Measurements from ENCODE around the gene SMURF2.
"Not testable (repeated sequence)": the region's sequence is repeated elsewhere in the genome, so short reads cannot be mapped to it uniquely, and the experiment has no call there.

SMURF2 gene

DNA sequence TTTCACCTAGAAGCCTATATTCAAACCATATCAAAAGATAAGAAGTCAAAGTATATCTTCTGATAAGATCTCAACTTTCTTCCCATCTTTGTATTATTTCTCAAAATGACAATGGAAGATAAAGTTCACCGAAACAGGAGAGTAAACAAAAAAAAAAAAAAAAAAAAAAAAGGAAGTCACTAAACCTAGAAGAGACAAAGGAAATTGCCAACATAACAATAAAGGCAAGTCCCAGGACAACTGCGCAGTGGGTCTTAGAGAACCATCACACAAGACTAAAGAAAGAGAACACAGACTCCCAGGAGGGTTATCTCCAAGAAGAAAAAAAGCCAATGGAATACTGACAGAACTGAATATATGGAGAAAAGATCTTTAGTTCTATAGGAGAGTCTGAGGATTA lies 65.7 kb downstream of the SMURF2 start:
- no peak for DNase-seq (ENCODE audit: low read depth)

DNA sequence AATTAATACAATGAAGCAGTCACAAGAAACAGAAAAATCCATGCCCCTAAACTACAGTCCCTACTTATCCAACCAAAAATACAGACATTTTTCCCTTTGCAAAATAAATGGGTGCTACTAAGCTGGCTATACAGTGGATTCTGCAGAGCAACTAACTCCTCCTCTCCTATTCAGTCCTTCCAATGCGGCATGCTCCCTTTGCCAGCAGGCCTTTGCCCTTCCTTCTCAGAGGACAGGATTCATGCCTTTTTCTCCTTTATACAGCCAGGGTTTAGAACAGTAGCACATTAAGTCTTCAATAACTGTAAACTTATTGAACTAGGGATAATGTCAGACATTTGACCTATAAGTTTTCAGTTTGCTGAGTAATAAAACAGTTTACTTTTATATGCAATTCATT lies 70.2 kb downstream of the SMURF2 start:
- DNase-seq (ENCODE audit: low read depth): no peak

GRCh38 chr17:64585146-64585545 lies 77.0 kb downstream of the SMURF2 start:
- no peak for DNase-seq (ENCODE audit: low read depth)

DNA sequence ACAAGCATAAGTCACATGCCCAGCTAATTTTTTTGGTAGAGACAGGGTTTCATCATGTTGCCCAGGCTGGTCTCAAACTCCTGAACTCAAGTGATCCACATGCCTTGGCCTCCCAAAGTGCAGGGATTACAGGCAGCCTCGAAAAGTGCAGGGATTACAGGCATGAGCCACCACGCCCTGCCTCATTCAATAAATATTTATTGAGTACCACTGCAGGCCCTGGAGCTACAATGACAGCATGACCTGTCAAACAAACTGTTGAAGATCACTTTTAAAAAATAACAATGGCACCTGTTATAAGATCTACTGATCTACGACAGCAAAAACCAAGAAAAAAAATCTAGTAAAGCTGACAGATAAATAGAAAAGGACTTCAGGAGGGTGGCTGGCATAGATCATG lies 79.1 kb downstream of the SMURF2 start:
- DNase-seq (ENCODE audit: low read depth): no peak

- DNase-seq (ENCODE audit: low read depth): no peak
Observed at GRCh38 chr17:64580384-64581315, 81.5 kb downstream of the SMURF2 start.

DNA sequence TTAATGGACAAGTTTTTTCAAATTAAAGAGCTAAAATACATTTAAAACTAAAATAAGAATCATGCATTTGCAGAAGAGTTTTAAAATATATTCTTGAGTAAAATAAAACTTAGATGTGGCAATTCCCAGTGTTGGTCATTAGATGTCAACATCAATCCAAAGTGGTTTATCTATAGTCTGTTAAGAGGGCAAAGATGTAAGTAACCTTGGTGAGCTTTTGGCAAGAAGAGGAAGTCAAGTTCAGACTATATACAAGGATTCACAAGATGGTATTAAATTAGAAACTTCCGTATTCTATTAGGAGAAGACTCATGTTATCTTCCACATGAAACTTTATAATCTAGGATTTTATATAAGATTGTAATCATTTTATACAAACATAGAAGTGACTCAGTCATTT lies 82.2 kb downstream of the SMURF2 start:
- DNase-seq (ENCODE audit: low read depth): no peak

DNA sequence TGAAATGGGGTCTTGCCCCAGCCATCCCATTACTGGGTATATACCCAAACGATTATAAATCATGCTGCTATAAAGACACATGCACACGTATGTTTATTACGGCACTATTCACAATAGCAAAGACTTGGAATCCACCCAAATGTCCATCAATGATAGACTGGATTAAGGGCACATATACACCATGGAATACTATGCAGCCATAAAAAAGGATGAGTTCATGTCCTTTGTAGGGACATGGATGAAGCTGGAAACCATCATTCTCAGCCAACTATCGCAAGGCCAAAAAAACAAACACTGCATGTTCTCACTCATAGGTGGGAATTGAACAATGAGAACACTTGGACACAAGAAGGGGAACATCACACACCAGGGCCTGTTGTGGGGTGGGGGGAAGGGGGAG lies 85.1 kb downstream of the SMURF2 start:
- not testable (repeated sequence) for DNase-seq (ENCODE audit: low read depth)

GRCh38 chr17:64575431-64575830 lies 86.7 kb downstream of the SMURF2 start:
- DNase-seq (ENCODE audit: low read depth): no peak

GRCh38 chr17:64574646-64575045 lies 87.5 kb downstream of the SMURF2 start:
- no peak for DNase-seq (ENCODE audit: low read depth)

- no peak for DNase-seq (ENCODE audit: low read depth)
Observed at GRCh38 chr17:64573214-64573613, 88.9 kb downstream of the SMURF2 start.

GRCh38 chr17:64572682-64573154 lies 89.4 kb downstream of the SMURF2 start:
- DNase-seq (ENCODE audit: low read depth): no peak

- no peak for DNase-seq (ENCODE audit: low read depth)
Observed at GRCh38 chr17:64571746-64572145, 90.4 kb downstream of the SMURF2 start.

DNA sequence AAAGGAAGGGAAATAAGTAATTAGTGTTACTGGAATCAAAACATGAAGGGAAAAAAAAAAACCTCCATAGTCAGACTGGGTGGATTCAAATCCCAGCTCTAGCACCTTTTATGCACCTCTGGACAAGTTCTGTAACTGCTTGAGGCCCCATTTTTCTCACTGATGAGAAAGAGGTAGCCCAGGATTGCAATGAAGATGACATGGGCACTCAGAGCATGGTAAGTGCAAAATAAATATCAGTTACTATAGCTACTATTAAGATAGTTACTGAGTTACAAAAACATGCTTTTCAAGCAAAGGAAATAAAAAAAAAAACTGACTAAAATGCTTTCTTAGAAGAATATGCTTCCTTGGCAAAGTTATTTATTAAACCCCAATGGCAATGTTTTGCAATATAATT lies 96.5 kb downstream of the SMURF2 start:
- DNase-seq (ENCODE audit: low read depth): no peak

DNA sequence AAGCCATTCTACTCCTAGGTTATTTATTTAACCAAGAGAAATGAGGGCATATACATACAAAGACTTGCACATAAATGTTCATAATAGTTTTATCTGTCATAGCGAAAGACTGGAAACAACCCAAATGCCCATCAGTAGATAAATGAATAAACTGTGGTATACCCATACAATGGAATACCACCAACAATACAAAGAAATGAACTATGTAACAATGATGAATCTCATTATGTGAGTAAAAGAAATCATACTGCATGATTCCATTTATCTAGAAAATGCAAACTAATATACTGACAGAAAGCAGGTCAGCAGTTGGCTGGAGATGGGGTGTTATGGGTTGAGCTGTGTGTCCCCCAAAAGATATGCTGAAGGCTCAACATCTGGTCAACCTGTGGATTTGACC lies 98.0 kb downstream of the SMURF2 start:
- no peak for DNase-seq (ENCODE audit: low read depth)

GRCh38 chr17:64555281-64555680 lies 106.8 kb downstream of the SMURF2 start:
- no peak for DNase-seq (ENCODE audit: low read depth)

- no peak for DNase-seq (ENCODE audit: low read depth)
Observed at GRCh38 chr17:64554028-64554637, 108.0 kb downstream of the SMURF2 start.

DNA sequence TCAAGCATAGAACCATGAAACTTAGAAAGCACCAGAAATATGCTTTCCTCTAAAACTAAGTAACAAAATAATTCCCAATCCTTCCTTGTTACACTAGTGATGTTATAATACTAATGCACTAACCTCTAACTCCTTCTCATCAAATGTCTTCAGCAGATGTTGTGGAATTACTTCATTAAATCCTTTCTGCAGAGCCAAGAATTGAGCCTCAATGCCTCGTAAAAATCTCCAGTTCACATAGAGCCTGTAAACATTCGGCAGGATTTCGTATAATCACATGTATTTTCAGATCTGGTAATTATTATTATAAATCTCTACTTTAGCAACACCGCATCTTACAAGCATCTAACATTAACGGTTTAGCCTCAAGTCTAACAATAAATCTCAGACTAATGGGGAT lies 110.6 kb downstream of the SMURF2 start:
- DNase-seq (ENCODE audit: low read depth): no peak

DNA sequence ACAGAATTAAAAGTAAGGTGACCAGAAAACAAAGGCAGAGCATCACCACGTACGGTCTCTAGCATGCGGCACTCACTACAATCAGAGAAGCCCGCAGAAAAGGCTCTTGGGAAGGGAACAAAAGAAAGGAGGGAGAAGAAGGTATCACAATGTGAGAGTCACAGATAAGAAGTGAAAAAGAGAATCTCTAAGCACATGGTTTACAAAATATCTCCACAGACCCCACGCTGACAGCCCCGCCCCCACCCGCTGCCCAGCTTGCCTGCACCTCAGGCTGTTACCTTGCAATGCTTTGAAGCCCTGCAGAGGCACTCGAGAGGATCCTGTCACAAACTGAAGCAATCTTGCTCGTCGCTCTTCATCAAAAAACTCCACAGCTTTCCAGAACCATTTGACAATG lies 114.8 kb downstream of the SMURF2 start:
- DNase-seq (ENCODE audit: low read depth): no peak

DNA sequence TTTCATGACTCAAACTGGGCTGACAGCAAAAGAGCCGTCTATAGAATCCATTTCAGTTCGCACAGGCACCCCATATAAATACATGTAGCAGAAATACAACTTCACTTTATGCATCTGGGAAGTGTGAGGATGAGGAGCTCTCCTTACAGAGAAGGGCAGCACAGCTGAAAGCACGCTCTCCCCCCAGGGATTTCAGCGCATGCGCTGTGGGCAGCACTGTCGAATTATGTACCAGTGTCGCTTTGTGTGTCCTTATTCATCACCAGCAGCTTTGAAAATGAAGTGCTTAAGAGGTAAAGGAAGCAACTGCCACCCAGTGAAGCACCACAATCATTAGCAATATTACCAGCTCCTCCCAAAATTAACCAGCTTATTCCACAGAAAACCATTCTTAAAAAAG lies 115.4 kb downstream of the SMURF2 start:
- DNase-seq (ENCODE audit: low read depth): no peak

- no peak for DNase-seq (ENCODE audit: low read depth)
Observed at GRCh38 chr17:64544742-64545141, 117.4 kb downstream of the SMURF2 start.

DNA sequence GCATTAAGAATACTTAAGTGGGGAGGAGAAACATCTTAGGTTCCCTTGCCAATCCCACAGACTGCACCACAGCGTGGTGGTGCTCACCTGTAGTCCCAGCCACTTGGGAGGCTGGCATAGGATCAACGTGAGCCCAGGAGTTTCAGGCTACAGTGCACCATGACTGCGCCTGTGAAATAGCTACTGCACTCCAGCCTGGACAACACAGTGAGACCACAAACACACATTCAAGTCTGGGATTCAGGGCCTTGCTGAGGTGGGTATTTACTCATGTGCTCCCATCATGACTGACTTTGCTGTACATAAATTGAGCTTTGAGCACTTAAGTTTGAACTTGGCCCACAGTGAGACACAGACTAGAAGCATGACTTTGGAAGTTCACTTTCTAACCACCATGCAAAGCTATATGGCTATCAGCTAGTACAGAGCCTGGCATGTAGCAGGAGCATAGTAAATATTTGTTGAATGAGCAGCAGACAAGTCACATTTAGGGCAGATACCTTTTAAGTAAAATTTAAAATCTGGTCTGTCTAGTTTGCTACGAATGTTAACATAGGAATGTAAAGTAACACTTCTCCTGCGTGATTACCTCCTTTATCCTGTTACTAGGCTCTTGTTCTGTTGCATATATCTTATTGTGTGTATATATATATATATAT lies 121.9 kb downstream of the SMURF2 start:
- DNase-seq (ENCODE audit: low read depth): no peak

- DNase-seq (ENCODE audit: low read depth): no peak
Observed at GRCh38 chr17:64538508-64539130, 123.5 kb downstream of the SMURF2 start.

All from fibroblast of the conjunctiva (primary cell).